Calu3 (cell line): ENCODE results near the gene TPH1. TPM values are rescaled to one million over a fixed set of nuclear protein-coding genes. Genes with fewer than 3 reads are reported as not detected.

ENCODE experiments used
- BruUV-seq: library from RNA; stranded (reverse); fragments of 400-500 nt; replicated peaks from 2 replicates; lab custom pipeline; 2021; lab: Mats Ljungman, UMichigan
- CTCF ChIA-PET: fragments of 300-600 bp; sonication (Branson Sonifier 250); formaldehyde crosslinking; loops from one replicate; lab custom pipeline; 2022; ENCODE audit warnings: antibody characterized with exemption; lab: Charles Lee
- DNase-seq: peaks from one replicate; pipeline ENCODE4 v3.0.0; 2022
- H3K27ac Mint-ChIP-seq: one replicate; pipeline ENCODE4 v1.8.0; 2022; ENCODE audit warnings: mixed read lengths; ENCODE audit not compliant: unreplicated experiment
- H3K27me3 Mint-ChIP-seq: one replicate; pipeline ENCODE4 v1.8.0; 2022; ENCODE audit warnings: mixed read lengths; ENCODE audit not compliant: unreplicated experiment
- H3K36me3 Mint-ChIP-seq: one replicate; pipeline ENCODE4 v1.8.0; 2022; ENCODE audit warnings: mild to moderate bottlenecking, moderate library complexity, mixed read lengths; ENCODE audit not compliant: insufficient read depth, unreplicated experiment
- H3K4me1 Mint-ChIP-seq: one replicate; pipeline ENCODE4 v1.8.0; 2022; ENCODE audit warnings: mild to moderate bottlenecking, low read depth, mixed read lengths; ENCODE audit not compliant: unreplicated experiment
- H3K4me3 Mint-ChIP-seq: one replicate; pipeline ENCODE4 v1.8.0; 2022; ENCODE audit warnings: mild to moderate bottlenecking, low read depth, moderate library complexity, mixed read lengths; ENCODE audit not compliant: unreplicated experiment
- H3K9me3 Mint-ChIP-seq: one replicate; pipeline ENCODE4 v1.8.0; 2022; ENCODE audit warnings: low read depth, mixed read lengths; ENCODE audit not compliant: unreplicated experiment
- CTCF ChIP-seq: fragments of 200-600 bp; IDR thresholded peaks from one replicate; pipeline ENCODE4 v1.8.0; 2022; ENCODE audit warnings: antibody characterized with exemption; ENCODE audit not compliant: unreplicated experiment
- intact Hi-C: fragments of 100-400 bp; cut with micrococcal nuclease; formaldehyde crosslinking; loops from one replicate; pipeline ENCODE4 v1.10.0; 2022; ENCODE audit not compliant: unreplicated experiment
- total RNA-seq: library from RNA; stranded (reverse); gene quantifications from 2 replicates; pipeline ENCODE4 v1.2.3, GENCODE V29; 2022

The TPH1 gene
- total RNA-seq, 1 experiment from 2014 or later, result 0.24 TPM

GRCh38 chr11:18012122-18012905 lies 33.8 kb downstream of the TPH1 start:
- peaks cover 18% of the 10 kb centered on the region for H3K4me1 Mint-ChIP-seq
- no peaks in the 10 kb centered on the region for H3K27me3 Mint-ChIP-seq
- DNase-seq, result peak; percentile 19
- CTCF ChIA-PET, result interaction anchor here (1.2 kb wide), 1 partner anchor 94 kb away, joined by 3 read pairs; the partner anchor contains the start of gene SAAL1
- BruUV-seq, result no TSS peak
- TF ChIP-seq CTCF, result no peak
- peaks cover 23% of the 10 kb centered on the region for H3K36me3 Mint-ChIP-seq
- peak overlapping the region; percentile 48 for H3K27ac Mint-ChIP-seq
- intact Hi-C loops, result loop anchor here (10.0 kb wide), 1 partner anchor 92 kb away; the partner anchor contains the start of gene SAAL1
- H3K4me3 Mint-ChIP-seq, result peak overlapping the region; percentile 91
- H3K9me3 Mint-ChIP-seq, result no peaks in the 10 kb centered on the region

- no peaks in the 10 kb centered on the region for H3K9me3 Mint-ChIP-seq
- no peaks in the 10 kb centered on the region for H3K27me3 Mint-ChIP-seq
- H3K27ac Mint-ChIP-seq, result peak overlapping the region; percentile 48
- H3K4me1 Mint-ChIP-seq, result peaks cover 18% of the 10 kb centered on the region
- intact Hi-C loops, result loop anchor here (10.0 kb wide), 1 partner anchor 93 kb away; the partner anchor contains the start of gene SAAL1
- BruUV-seq, result no TSS peak
- no peak for DNase-seq
- H3K4me3 Mint-ChIP-seq, result peak overlapping the region; percentile 91
- TF ChIP-seq CTCF, result no peak
- peaks cover 23% of the 10 kb centered on the region for H3K36me3 Mint-ChIP-seq
- CTCF ChIA-PET, result no interaction called here
These were observed 34.4 kb downstream of the TPH1 start for GRCh38 chr11:18011633-18012032.

- DNase-seq, result no peak
- H3K4me3 Mint-ChIP-seq, result peak overlapping the region; percentile 91
- no peaks in the 10 kb centered on the region for H3K9me3 Mint-ChIP-seq
- H3K27ac Mint-ChIP-seq, result peak overlapping the region; percentile 48
- CTCF ChIA-PET, result no interaction called here
- no peaks in the 10 kb centered on the region for H3K27me3 Mint-ChIP-seq
- peaks cover 18% of the 10 kb centered on the region for H3K4me1 Mint-ChIP-seq
- H3K36me3 Mint-ChIP-seq, result peaks cover 23% of the 10 kb centered on the region
- intact Hi-C loops, result loop anchor here (10.0 kb wide), 1 partner anchor 94 kb away; the partner anchor contains the start of gene SAAL1
- TF ChIP-seq CTCF, result no peak
- no TSS peak for BruUV-seq
These were observed 35.0 kb downstream of the TPH1 start for GRCh38 chr11:18010977-18011586.

- intact Hi-C loops, result loop anchor here (10.0 kb wide), 1 partner anchor 95 kb away; the partner anchor contains the start of gene SAAL1
- no peak overlapping the region for H3K27ac Mint-ChIP-seq
- BruUV-seq, result no TSS peak
These were observed 35.9 kb downstream of the TPH1 start for GRCh38 chr11:18010121-18010670.

More at GRCh38 chr11:18010121-18010670, 35.9 kb downstream of the TPH1 start:
- Mint-ChIP-seq H3K36me3 (peaks cover 23% of the 10 kb centered on the region), H3K27me3 (no peaks in the 10 kb centered on the region), H3K9me3 (no peaks in the 10 kb centered on the region), H3K4me1 (peaks cover 18% of the 10 kb centered on the region), H3K4me3 (no peak overlapping the region)
- no peak for DNase-seq
- CTCF ChIA-PET, result no interaction called here
- no peak for TF ChIP-seq CTCF
